NK-92 (cell line): ENCODE results near the gene CNTN4.
"Not testable (repeated sequence)": the region's sequence is repeated elsewhere in the genome, so short reads cannot be mapped to it uniquely, and the experiment has no call there.

ENCODE experiments used
- DNase-seq: peaks from one replicate; lab custom pipeline; 2025; ENCODE audit not compliant: unreplicated experiment; lab: John Stamatoyannopoulos, UW

CNTN4 gene

GRCh38 chr3:2947536-2947935 lies 848.9 kb downstream of the CNTN4 start:
- no peak for DNase-seq

- no peak for DNase-seq
These were observed 850.2 kb downstream of the CNTN4 start for GRCh38 chr3:2948882-2949281.

GRCh38 chr3:2950159-2950558 lies 851.5 kb downstream of the CNTN4 start:
- no peak for DNase-seq

GRCh38 chr3:2957115-2957514 lies 858.4 kb downstream of the CNTN4 start:
- no peak for DNase-seq

- no peak for DNase-seq
These were observed 859.9 kb downstream of the CNTN4 start for GRCh38 chr3:2958551-2958950.

- DNase-seq = no peak
These were observed 862.9 kb downstream of the CNTN4 start for GRCh38 chr3:2961576-2961975.

GRCh38 chr3:2967871-2968270 lies 869.2 kb downstream of the CNTN4 start:
- no peak for DNase-seq

DNA sequence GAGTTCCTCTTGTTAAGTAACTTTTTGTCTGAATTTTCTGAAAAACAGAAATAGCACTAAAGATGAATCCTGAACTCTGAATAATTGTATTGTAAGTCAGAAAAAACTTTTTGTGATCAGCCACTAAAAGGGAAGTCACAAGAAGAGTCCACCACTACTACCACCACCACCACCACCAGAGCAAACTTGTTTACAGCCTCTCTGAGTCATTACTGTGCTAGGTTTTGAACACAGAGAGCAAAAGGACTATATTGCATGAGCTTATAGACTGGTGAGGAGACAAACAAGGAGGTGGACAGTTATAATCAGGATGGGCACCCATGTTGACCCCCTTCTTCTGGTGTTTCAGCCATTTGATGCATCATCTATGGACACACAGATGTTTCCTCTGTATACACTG lies 869.8 kb downstream of the CNTN4 start:
- no peak for DNase-seq

GRCh38 chr3:2976212-2976611 lies 877.5 kb downstream of the CNTN4 start:
- DNase-seq = no peak

DNA sequence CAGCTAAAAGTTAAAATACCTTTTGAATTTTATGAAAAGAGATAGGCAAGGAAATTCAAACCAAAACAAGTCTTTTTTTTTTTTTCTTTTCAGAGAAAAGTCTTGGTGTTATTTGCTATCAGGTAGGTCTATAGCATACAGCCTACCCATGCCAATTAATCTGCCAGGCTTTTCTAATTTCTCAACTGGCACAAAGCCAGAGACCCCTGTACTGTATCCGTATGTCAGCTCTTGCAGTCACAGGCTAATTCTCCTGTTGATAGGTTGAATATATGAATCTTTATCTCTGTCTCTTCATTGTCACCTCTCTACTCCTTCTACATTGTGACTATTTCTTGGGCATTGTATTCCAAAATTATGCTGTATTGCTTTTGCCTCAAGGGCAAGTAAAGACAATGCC lies 878.1 kb downstream of the CNTN4 start:
- DNase-seq = no peak

GRCh38 chr3:2978977-2979732 lies 880.5 kb downstream of the CNTN4 start:
- no peak for DNase-seq

DNA sequence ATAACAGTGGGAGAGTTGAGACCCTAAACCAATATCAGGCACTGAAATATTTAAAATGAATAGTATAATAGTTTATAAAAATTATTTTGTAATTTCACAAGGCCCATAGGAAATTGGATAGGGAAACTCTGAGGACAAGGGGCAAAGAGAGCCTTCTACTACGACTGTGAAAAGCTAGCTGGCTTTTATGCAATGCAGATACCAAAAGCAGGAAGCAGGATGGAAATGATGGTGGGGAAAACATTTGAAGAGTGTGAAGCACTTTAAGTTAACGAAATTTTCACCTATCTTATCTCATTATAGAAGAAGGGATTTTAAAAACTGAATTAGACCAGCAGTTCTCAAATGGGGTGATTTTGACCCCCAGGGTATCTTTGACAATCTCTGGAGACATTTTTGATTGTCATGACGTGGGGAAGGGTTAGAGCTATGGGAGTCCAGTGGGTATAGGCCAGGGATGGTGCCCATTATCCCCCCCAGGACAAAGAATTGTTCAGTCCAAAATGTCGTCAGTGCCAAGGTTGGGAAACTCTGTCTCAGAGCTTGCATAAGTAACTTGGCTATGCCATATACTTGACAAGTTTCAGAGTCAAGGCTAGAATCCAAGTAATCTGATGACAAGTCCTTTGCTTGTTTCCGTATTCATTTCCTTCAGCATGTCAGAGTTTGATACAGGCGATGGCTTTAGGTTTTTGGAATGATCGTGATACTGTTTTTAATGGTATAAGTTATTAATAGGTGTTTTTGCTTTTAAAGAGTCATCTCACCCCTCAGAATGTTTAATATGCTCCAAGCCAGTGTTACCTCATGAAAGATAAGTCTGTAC lies 885.6 kb downstream of the CNTN4 start:
- DNase-seq = no peak

GRCh38 chr3:2984831-2985220 lies 886.2 kb downstream of the CNTN4 start:
- no peak for DNase-seq

GRCh38 chr3:2985479-2985878 lies 886.8 kb downstream of the CNTN4 start:
- DNase-seq = no peak

DNA sequence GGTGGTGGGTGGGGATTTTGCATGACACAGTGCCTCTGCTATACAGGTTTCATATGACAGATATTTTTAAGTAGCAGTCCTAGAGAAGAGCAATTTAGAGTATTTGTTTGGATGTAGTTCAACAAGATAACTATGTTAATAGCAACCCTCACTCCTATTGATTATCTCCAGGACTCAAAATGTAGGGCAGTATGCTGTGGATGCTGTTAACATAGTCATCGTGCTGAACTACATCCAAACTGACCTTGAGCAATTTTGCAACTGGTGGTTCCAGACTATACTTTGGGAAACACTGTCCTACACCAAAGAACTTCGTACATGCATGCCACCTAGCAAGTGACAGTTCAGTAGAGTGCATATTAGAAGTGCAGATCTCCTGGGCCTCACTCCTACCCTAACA lies 893.9 kb downstream of the CNTN4 start:
- DNase-seq = no peak

GRCh38 chr3:2993130-2993529 lies 894.5 kb downstream of the CNTN4 start:
- DNase-seq = not testable (repeated sequence)

DNA sequence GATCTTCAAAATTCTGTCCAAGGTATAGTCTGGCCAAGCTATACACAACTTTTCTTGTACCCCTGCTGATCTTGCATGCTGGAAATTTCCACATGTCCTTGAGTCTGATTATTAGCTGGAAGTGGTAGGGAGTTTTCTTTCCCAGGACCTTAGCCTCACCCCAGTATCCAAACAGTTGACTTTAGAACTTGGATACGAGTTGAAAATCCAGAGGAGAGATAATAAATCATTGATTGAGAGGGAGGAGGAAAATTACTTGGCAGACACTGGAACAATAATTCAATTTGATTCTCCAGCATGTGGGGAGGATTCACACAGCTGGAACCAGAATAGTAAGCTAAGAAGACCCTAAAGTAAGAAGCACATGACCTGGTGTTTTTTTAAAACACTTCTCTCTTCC lies 895.1 kb downstream of the CNTN4 start:
- no peak for DNase-seq

GRCh38 chr3:2995195-2995594 lies 896.5 kb downstream of the CNTN4 start:
- no peak for DNase-seq

DNA sequence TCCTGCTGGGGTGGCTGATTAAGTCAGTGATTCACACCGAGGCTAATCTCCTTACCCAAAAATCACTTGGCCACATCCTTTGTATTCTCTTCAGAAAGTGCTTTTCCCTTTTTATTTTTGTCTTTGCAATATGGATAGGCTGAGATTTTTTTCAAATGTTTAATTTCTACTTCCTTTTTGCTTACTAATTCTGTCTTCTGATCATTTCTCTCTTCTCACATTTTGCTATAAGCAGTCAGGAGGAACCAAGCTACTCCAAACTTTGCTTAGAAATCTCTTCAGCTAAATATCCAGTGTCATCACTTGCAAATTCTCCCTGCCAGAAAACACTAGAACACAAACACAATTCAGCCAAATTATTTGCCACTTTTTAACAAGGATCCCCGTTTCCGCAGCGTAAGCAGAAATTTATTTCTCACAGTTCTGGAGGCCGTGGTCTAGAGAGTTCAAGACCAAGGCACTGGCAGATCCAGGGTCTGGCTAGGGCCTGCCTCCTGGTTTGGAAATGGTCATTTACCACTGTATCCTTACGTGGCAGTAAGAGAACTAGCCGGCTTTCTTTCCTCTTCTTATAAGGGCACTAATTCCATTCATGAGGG lies 906.6 kb downstream of the CNTN4 start:
- no peak for DNase-seq

DNA sequence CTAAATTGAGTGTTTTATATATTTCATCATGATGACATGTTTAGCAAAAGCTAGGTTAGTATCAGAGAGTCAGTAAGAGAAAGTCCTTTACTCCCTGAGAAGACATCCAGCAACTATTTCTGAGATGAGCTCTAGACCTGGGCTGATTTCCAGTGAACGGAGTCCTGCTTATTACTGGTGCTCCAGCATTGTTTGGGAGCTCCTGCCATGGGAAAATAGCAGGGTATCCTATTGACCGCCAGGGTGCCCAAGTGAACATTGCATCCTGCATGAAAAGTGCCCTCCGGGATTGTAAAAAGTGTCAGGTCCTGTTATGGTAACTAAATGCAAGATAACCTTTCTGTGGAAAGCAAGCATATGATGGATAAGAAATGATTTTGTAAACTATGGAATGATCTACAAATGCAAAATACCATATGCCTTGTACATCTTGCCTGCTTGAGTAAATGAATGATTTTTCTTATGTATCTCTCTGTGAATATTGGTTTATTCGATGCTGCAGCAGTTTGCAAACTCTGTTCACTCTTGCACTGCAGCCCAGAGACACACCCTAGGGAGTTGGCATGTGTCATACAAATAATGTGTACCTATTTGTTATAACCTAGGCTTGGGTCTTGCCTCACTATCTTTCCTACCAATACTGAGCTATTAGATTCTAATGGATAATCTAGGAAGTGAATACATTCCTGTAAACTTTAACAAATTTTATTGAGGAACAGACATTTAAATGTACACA lies 914.8 kb downstream of the CNTN4 start:
- DNase-seq = no peak
